CD4-positive, alpha-beta T cell treated with Interleukin-1 beta for 1 hour (primary cell): ENCODE data around the gene UBE2E2.

Experiments used
- DNase-seq, 2 donors: peaks; one replicate each; pipeline ENCODE4 v3.0.0-alpha.2; 2020 to 2022

Gene UBE2E2

GRCh38 chr3:23549148-23549910 is 346.2 kb downstream of the UBE2E2 start:
- no peak for DNase-seq

- DNase-seq: no peak
These were observed 347.3 kb downstream of the UBE2E2 start for GRCh38 chr3:23550402-23550801.

GRCh38 chr3:23552506-23552905 is 349.4 kb downstream of the UBE2E2 start:
- DNase-seq: no peak

- no peak for DNase-seq
These were observed 350.2 kb downstream of the UBE2E2 start for GRCh38 chr3:23553353-23553752.

GRCh38 chr3:23565041-23565775 is 362.1 kb downstream of the UBE2E2 start:
- no peak for DNase-seq

- DNase-seq: no peak
These were observed 363.4 kb downstream of the UBE2E2 start for GRCh38 chr3:23566499-23566898.

GRCh38 chr3:23567917-23568316 is 364.8 kb downstream of the UBE2E2 start:
- DNase-seq: no peak

GRCh38 chr3:23573827-23574226 is 370.7 kb downstream of the UBE2E2 start:
- DNase-seq: no peak

GRCh38 chr3:23574822-23575315 is 371.7 kb downstream of the UBE2E2 start:
- no peak for DNase-seq

GRCh38 chr3:23575697-23576096 is 372.6 kb downstream of the UBE2E2 start:
- DNase-seq: no peak

- DNase-seq: no peak
These were observed 373.3 kb downstream of the UBE2E2 start for GRCh38 chr3:23576379-23576959.

- DNase-seq: no peak
These were observed 377.1 kb downstream of the UBE2E2 start for GRCh38 chr3:23580096-23580713.

- no peak for DNase-seq
These were observed 381.0 kb downstream of the UBE2E2 start for GRCh38 chr3:23583980-23584740.

- DNase-seq: no peak
These were observed 384.4 kb downstream of the UBE2E2 start for GRCh38 chr3:23587513-23587912.

- DNase-seq: no peak
These were observed 385.4 kb downstream of the UBE2E2 start for GRCh38 chr3:23588547-23588946.

- DNase-seq: no peak
These were observed 386.5 kb downstream of the UBE2E2 start for GRCh38 chr3:23589602-23590001.

GRCh38 chr3:23590424-23591273 is 387.5 kb downstream of the UBE2E2 start:
- DNase-seq: no peak

GRCh38 chr3:23591374-23591773 is 388.2 kb downstream of the UBE2E2 start:
- DNase-seq: no peak

GRCh38 chr3:23592961-23593931 is 390.1 kb downstream of the UBE2E2 start:
- DNase-seq: no peak

GRCh38 chr3:23594066-23594465 is 390.9 kb downstream of the UBE2E2 start:
- no peak for DNase-seq
